ENCODE measurements around the gene TXNL4B.
"Not testable (repeated sequence)": the region's sequence is repeated elsewhere in the genome, so short reads cannot be mapped to it uniquely, and the experiment has no call there.

TXNL4B gene

DNA sequence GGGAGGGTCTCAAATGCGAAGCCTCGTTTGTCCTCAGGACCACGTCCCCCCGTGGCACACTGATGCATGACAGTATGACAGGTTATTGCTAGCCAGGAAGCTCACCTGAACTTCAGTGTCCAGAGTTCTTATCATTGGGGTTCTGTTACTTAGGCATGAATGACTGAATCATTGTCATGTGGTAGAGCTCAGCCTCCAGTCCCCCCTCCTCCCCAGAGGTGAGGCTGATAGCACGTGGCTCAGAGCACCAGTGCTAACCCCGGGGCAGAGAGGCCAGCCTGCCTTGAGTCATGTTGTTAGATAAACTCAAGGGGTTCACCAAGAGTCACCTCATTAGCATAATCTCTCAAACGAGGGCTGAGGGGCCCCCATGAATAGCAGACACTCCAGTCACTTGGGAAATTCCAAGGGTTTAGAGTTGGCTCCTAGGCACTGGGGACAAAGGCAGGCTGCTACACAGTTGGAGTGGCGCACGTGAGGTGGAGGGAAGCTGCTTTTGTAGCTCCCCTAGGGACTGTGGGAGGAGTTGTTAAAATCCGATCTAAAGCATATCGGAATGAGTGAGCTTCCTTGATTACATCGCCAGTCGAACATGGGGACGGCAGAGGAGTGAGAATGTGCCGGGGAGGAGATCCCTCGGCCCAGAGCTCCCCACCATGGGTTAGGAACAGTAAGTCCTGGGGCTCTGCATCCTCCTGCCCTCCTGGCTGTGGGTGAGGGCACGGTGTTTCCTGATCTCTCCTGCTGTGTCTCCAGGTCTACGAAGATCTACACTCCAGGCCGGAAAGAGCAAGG, 18.4 kb upstream of the TXNL4B start:
- no peak for DNase-seq

DNA sequence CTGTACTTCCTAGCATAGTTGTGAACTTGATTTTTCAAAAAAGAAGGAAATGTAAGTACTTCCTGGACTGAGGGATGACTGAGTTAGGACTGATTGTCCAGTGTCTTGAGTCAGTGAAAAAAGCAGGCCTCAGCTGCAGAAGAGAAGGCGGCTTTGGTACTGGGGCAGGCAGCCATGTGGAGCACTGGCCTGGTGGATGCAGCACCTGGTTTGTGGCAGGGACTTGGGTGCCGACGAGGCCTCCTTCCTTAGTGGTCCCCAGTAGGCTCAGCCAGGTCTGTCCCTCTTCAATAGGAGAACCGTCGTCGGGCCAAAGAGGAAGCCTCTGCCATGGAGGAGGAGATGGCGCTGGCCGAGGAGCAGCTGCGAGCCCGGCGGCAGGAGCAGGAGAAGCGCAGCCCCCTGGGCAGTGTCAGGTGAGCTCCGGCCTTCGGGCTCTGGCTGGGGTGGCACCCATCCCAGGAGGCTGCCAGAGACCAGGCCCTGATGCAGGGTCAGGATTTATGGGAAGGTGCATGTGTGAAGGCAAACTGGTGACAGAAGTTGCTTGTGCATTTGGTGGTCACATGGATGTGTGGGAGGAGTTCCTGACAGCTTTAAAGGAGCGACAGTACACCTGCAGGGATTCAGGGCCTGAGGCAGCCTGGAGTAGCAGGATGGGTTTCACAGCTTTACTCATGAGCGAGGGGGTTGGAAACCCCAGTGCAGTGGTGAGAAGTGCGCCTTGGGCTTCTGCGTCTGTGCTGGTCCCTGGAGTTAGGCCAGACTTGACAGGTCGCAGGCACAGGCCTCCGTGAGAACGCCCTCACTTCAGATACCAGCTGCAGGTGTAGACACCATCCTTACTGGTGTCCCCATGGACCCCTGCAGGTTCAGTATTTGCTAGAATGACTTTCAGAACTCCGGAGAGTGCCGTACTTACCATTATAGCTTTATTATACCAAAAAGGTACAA, 17.5 kb upstream of the TXNL4B start:
- DNase-seq: no peak

DNA sequence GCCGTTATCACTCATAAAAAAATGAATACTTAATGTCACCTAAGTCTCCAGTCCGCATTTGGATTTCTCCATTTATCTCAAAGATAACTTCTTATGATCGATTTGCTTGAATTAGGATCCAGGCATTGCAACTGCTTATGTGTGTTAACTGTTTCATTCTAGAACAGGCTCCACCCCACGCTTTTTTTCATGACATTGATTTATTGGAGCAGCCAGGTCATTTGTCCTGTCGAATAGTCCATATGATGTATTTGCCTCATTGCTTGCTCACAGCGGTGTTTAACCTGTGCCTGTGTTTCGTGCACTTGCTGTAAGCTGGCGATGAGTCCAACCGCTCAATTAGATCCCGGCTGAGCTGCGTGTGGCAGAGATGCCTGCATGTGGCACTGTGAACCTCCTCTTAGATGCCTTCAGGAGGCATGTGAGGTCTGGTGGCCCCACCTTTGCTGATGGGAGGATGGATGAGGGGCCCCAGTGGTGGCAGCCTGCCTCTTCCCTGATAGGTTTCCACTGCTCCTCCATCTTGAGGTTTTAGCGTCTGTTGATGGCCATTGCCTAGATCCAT, 16.6 kb upstream of the TXNL4B start:
- DNase-seq: no peak

DNA sequence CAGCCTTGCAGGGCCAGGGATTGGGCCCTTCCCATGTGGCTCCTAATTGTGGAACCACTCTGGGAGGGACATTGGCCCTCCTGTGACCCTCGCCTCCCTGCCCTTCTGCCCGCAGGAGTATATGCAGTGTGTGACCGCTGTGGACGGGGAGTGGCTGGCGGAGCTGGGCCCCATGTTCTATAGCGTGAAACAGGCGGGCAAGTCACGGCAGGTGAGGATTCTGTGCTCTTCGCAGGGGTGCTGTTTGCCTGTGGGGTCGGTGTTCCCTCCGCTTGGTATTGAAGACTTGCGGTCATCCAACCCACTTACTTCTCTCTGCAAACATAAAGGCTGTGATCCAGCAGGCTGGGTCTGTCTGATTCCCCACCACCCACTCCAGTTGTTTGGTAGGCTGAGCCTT, 15.9 kb upstream of the TXNL4B start:
- DNase-seq: no peak

DNA sequence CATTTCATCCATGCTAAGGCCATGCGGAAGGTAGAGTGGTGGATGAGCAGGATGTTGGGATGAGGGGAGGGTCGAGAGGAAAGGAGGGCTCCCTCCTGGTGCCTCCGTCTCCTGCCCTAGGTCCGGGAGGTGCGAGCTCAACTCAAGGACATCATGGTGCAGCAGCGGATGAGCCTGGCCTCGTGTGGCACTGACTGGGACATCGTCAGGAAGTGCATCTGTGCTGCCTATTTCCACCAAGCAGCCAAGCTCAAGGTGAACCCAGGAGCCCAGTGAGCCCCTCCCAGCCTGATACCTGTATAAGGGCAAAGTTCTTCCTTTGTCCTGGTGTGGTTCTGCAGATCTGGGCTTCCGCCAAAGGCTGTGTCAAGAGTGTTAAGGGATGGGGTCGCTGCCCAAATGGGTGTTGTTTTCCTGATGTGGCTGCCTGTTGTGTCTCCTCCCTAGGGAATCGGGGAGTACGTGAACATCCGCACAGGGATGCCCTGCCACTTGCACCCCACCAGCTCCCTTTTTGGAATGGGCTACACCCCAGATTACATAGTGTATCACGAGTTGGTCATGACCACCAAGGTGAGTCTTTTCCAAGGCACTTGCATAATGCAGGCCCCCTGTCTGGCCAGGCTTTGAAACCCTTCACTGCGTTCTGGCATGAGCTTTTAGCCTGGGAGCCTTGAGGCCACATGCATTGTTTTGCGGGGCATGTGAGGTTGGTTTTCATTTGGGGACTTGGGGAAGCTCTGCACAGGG, 15.1 kb upstream of the TXNL4B start:
- DNase-seq: no peak

DNA sequence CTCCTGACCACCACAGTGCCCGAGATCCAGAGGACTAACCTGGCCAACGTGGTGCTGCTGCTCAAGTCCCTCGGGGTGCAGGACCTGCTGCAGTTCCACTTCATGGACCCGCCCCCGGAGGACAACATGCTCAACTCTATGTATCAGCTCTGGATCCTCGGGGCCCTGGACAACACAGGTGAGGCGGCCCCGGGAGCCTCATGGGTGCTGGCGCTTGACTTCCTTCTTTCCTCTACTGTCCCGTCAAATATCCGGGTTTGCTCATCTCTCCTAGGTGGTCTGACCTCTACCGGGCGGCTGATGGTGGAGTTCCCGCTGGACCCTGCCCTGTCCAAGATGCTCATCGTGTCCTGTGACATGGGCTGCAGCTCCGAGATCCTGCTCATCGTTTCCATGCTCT, 14.0 kb upstream of the TXNL4B start:
- DNase-seq: no peak

DNA sequence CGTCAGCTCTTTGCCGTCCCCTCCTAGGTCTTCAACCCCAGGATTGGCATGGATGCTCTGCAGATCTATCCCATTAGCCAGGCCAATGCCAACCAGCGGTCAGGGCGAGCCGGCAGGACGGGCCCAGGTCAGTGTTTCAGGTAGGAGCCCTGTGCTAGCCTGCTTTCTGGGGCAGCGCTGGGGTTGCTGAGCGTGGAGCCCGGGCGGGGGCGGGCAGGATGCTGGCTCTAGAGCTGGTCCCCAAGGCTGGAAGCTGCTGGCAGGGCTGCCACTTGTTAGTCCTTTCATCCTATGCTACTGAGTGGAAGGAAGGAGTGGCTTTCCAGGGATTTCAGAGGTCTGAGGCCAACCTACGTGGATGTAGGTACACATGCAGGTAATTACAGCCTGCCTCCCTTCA, 12.6 kb upstream of the TXNL4B start:
- DNase-seq: no peak

DNA sequence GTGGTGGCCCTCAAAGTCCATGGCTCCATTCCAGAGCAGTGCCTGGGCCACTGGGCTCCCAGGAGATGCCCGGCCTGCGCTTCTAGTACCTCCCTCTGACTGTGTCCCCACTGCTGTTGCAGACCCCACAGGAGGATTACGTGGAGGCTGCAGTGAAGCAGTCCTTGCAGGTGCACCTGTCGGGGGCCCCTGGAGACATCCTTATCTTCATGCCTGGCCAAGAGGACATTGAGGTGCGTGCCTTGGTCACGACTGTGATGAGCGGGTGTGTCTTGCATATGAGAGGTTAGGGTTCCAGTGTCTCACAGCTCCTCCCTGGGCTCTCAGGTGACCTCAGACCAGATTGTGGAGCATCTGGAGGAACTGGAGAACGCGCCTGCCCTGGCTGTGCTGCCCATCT, 11.5 kb upstream of the TXNL4B start:
- no peak for DNase-seq

DNA sequence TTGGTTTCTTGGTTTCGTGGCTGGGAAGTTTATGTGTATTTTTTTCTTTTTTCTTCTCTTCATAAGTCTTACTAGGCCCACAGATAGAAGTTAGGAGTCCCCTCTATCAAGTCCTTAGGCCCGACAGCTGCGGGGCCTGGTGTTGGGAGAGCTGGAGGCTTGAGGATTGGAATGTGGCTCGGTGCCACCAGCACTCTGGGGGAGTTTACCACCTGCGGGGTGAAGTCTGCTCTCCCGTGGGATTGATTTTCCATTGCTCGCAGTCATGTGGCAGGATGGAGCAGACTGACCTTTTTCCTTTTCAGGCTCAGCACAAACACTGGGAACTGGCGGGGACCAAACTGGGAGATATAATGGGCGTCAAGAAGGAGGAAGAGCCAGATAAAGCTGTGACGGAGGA, 7.8 kb upstream of the TXNL4B start:
- DNase-seq: no peak

DNA sequence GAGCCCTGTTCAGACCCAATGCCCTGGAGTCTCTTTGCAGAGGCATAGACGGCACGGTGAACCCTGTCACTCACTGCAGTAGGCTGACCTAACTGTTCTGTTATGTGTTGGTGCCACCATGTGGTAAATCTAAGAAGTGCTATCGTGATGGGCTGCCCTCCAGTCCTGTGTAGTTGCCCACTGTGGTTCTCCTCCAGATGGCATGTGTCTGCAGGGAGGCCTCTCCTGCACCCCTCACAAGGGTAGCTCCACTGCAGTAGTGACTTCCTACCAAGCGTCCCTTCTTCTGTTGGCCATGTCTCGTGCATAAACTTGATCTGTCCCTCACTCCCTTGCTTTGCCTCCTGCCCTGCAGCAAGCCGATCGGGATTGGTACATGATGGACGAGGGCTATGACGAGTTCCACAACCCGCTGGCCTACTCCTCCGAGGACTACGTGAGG, 6.0 kb upstream of the TXNL4B start:
- DNase-seq: peak in 2 of 4 experiments; percentile 11 to 13

DNA sequence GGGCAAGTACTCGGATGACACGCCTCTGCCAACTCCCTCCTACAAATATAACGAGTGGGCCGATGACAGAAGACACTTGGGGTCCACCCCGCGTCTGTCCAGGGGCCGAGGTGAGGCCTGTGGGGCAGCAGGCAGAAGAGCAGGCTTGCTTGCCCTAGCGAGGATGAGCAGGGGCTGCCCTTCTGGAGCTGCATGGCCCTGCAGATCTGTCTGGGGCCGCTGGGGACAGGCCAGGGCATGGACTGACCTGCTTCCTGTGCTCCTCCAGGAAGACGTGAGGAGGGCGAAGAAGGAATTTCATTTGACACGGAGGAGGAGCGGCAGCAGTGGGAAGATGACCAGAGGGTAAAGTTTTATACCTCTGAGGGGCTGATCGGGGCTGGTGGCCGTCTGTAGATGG, 5.5 kb upstream of the TXNL4B start:
- no peak for DNase-seq

DNA sequence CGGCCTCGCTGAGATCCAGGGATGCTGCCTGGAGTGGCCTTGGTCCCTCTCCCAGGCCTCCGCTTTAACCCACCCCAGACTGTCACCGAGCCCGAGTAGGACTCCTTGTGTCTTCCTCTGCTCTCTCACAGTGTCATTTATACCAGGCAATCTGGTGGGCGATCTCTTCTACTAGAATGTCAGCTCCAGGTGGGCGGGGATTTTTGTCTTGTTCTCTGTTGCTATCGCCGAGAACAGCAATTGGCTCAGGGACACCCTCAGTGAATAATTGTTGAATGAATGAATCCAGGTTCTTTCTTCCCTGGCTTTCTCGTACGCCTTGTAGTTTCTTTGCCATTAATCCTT, 818 bp upstream of the TXNL4B start:
- DNase-seq: no peak

DNA sequence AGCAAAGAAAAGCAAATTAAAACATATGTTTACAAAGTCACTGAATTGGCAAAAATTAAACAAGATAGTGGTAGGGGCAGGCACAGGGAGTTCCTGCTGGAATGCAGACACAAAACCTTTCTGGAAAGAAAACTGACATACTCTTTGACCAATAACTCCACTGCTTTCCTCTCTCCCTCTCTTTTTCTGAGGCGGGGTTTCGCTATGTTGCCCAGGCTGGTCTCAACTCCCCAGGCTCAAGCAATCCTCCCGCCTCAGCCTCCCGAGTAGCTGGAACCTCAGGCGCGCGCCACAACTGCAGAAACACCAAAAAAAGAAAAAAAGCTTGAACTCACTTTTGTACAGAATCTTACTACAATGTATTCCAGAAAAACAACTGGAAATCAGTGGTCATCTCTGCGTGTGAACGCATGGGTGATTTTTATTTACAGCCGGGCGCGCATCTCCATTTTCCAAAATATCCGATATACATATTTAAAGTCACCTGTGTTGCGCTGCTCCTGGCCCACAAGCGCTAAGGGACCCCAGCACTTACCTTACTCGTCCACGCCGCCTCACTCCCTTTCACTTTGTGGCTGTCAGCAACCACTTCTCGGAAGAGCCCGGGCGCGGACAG, 480 bp downstream of the TXNL4B start:
- no peak for DNase-seq

DNA sequence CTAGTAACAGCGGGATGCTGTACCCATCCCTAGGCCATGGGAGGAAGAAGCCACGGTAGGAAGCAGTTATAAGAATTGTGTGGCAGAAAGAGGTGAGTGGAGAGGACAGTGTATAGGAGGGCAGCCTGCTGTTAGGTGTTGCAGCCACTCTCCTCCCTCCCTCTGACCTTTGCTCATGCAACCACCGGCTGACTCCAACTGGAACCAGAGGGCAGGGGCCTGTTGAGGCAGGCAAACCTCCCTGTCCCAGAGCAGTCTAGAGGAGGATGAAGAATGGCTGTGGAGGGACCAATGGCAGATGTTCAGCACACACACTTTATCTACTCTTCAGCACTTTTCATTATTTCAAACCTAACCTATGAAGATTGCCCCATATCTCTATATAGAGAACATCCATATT, 2.2 kb downstream of the TXNL4B start:
- no peak for DNase-seq

DNA sequence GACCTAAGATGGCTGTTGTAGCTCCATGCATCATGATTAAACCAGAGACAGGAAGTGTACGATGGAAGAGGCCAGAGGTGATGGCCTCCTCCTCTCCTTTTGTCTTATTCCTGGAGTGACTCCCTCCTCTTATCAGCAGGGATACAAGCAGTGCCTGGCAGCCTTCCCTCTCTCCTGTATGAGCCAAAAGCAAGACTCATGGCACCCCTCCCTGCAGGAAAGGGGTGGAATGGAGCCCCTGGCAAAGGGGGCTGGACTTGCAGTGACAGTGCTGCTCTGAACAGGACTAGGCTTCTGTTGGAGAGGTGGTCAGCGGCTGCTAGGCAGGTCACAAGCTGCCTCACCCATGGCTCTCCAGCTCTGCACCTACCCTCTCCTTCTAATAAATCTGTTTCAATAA, 8.4 kb downstream of the TXNL4B start:
- DNase-seq: no peak

DNA sequence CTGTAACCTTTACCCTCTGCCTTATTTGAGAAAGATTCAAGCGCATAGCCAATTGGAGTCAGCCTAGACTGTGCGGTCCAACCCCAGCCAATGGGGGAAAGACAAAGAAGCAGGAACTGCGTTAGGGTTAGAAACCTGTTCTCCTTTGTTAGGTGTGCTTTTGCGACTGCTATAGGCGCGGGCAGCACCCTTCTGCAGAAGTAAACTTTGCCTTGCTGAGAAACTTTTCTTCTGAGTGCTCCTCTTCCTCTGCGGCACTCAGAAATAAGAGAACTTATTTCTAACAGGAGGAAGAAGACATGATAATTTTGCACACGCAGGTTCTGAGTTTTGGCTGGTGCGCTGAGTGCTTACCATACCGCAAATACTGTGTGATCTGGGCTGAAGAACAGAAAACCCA, 9.0 kb downstream of the TXNL4B start:
- DNase-seq: no peak

DNA sequence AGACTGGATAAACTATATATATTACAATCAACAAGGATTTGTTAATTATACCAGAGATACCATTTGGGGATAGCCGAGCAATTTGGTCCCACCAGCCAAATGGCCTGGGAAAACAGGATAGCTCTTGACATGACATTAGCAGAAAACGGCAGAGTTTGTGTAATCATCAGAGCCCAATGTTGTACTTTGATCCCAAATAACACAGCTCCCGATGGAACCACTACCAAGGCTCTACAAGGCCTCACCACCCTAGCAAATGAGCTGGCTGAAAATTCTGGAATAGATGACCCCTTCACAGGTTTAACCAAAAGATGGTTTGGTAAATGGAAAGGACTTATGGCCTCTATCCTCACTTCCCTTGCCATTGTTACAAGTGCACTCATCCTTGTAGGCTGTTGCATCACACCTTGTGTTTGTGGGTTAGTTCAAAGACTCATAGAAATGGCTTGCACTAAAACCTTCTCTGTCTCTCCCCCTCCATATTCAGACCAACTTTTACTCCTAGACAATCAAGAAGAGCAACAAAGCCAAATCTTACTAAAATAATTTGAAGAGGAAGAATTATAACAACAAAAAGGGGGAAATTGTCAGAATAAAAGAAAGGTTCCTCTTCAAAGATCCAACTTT, 9.5 kb downstream of the TXNL4B start:
- DNase-seq: no peak

DNA sequence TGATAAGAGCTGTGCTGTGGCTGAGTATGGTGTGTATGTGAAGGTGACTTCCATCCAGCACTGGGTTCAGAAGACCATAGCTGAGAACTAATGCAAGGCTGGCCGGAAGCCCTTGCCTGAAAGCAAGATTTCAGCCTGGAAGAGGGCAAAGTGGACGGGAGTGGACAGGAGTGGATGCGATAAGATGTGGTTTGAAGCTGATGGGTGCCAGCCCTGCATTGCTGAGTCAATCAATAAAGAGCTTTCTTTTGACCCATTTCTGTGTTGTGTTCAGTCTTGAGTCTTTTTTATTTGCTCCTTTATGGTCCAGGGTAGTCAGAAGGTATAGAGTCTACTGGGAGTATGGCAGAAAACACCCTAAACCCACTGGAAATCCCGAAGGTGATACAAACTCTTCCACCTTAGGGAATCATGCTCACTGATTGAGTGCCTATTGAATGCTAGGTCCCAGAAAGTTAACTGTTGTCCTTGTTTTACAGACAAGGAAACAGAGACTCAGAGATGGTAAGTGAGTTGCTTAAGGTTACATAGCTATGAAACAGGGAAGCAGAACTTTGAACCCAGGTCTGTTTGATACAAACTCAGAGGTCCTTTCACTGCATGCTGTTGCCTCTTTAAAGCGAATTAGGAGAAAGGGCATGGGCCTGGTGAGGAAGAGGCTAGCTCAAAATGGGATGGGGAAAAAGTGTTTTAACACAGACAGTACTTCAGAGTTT, 16.3 kb downstream of the TXNL4B start:
- DNase-seq: not testable (repeated sequence)

DNA sequence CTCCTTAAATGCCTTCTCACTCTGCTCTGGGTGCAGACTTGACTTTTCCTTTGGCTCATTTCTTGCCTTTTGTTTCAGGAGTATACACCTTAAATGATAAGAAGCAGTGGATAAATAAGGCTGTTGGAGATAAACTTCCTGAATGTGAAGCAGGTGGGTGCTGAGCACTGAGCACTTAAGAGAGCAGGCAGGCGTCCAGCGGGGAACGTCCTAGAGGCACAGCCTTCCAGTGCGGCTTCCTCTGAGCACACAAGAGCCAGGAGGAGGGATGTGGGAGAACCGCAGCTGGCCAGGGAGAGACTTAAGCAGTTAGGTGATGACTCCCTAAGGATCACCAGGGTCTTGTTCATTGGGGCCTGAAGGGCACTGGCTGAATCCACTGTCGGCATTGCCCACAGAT, 18.4 kb downstream of the TXNL4B start:
- not testable (repeated sequence) for DNase-seq

DNA sequence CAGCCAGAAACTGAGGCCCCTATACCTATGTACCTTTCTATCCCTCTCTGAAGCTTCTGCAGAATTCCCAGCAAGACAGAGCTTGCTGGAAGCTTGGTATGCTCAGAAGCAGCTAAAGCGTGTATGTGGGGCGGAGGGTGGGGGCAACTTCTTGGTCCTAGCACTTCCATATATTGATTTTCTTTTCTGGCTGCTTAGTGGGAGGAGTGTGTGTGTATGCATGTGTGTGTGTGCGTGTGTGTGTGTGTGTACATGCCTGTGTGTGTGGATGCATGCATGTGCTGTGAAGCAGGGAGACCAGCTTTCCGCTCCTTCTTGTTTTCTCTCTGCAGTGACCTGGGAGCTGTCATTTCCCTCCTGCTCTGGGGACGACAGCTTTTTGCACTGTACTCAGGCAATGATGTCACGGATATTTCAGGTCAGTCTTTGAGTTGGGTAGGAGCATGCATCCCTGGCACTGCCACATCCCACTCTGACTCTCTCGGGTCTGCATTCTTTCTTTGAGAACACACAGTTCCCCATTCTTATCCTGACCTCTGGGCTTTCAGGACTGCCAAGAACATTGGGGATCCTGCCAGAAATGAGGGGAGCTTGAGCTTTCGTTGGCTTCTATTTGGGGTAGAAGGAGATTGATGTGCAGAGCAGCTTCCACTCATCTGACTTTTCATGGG, 19.7 kb downstream of the TXNL4B start:
- DNase-seq: no peak

Measured in activated CD4-positive, CD25-positive, alpha-beta regulatory T cell (primary cell).